Psoas muscle (tissue), 8 donors: ENCODE data around the gene LAMA4. TPM values are rescaled to one million over a fixed set of nuclear protein-coding genes. Genes with fewer than 3 reads are reported as not detected.

Source experiments
- ATAC-seq, 4 donors: fragments of 200-7000 bp; cut with Tn5 transposase; one replicate each; pipeline ENCODE4 v1.9.1; 2020; ENCODE audit warnings: moderate library complexity in 3 of 4, mild to moderate bottlenecking in 2 of 4
- DNase-seq, 2 donors: peaks; one replicate each; pipeline ENCODE4 v3.0.0-alpha.2; 2020
- H3K27ac ChIP-seq: fragments of 200-600 bp; one replicate; pipeline ENCODE4 v1.8.0; 2022
- H3K27me3 ChIP-seq, 3 donors: fragments of 200-600 bp in 1 of 3; one replicate each; pipeline versions ENCODE4 v1.6.1 to v1.8.0; 2013 to 2022; ENCODE audit warnings: low read length in 2 of 3, mild to moderate bottlenecking in 2 of 3, moderate library complexity in 1 of 3; ENCODE audit not compliant: insufficient read depth in 3 of 3
- H3K36me3 ChIP-seq, 2 donors: fragments of 200-600 bp in 1 of 2; one replicate each; pipeline versions ENCODE4 v1.6.1 to v1.8.0; 2013 to 2022; ENCODE audit warnings: low read depth in 1 of 2, mild to moderate bottlenecking in 1 of 2, moderate library complexity in 1 of 2; ENCODE audit not compliant: insufficient read depth in 1 of 2
- H3K4me1 ChIP-seq: fragments of 200-600 bp; one replicate; pipeline ENCODE4 v1.8.0; 2022
- H3K4me3 ChIP-seq: fragments of 200-600 bp; one replicate; pipeline ENCODE4 v1.8.0; 2022; ENCODE audit warnings: mild to moderate bottlenecking
- H3K9me3 ChIP-seq: fragments of 200-600 bp; one replicate; pipeline ENCODE4 v1.8.0; 2022
- WGBS, 3 donors: extraction: QIAGEN DNeasy Blood & Tissue Kit; methylation state at CpG; one replicate each; pipeline versions ENCODE4 v1.1.6 to v1.1.7; 2013; 5-methylcytosine and 5-hydroxymethylcytosine counted together
- intact Hi-C, 2 donors: fragments of 100-400 bp; cut with DNase I; formaldehyde crosslinking; loops; one replicate each; pipeline versions ENCODE4 v1.11.0 to v1.14.2; 2022
- polyA plus RNA-seq, 3 donors: library from polyadenylated mRNA; stranded (reverse); fragments of 200-250 nt; gene quantifications; one replicate each; pipeline ENCODE4 v1.2.3, GENCODE V29; 2013
- total RNA-seq, 4 donors: library from RNA; stranded (reverse); fragmentation: NEBNext Ultra II Directional in 2 of 4; extraction: Animal tissue kit (Norgen Biotek cat#: 25700) in 2 of 4; gene quantifications; one replicate each; pipeline versions ENCODE4 v1.2.1 to v1.2.4, GENCODE V29; 2021 to 2023
- TF ChIP-seq, protein P1 (sequence below): fragments of 200-600 bp; IDR thresholded peaks from one replicate; pipeline ENCODE4 v1.8.0; 2022; ENCODE audit warnings: antibody characterized with exemption
- donor health status: healthy with polysubstance abuse.
- donor health status: DM: no; HTN: no; CAD: no; lungs with moderate emphysema.
- donor health status: Bipolar disorder and iron deficiency.
- donor health status: healthy.
- donor health status: DM: yes; HTN: yes; CAD: no.
- donor health status: DM: no; HTN: no; CAD: no.
- donor health status: DM: no; HTN: no; CAD: no.
- donor health status: DM: yes; HTN: yes; CAD: no.

The LAMA4 gene
- total and polyA plus RNA-seq, 7 donors, result 3.0 to 15.8 (median 5.3) TPM

DNA sequence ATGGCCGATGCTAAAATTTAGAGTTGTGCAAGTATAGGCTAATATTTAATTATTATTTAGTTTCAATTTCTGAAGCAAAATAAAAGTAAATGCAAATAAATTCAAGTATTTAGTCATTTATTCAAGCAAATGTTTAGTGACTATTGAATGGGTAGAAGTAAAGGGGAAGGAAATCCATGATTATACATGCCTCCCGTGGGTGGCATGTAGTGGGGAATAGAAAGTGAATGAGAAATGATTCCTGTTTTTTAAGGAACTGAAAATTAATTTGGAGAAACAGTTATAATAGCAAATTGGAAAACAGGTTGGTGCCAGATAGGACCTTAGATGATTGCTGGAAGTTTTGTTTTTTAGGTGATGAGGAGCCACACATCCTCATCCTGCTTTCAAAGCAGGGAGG, 131.6 kb downstream of the LAMA4 start:
- no peak for DNase-seq
- 76 to 83% (median 77%) methylated on average over 2 of the region's 2 CpGs for WGBS, 3 donors
- ATAC-seq, result no peak
- intact Hi-C loops, result no loop called here
- Histone ChIP-seq H3K4me1 (no peaks in the 10 kb centered on the region), H3K36me3 (peaks cover 0 to 30% of the 10 kb centered on the region in 2 donors), H3K9me3 (no peaks in the 10 kb centered on the region), H3K27me3 (no peaks in the 10 kb centered on the region), H3K27ac (no peak overlapping the region), H3K4me3 (no peak overlapping the region)
- TF ChIP-seq, protein P1, sequence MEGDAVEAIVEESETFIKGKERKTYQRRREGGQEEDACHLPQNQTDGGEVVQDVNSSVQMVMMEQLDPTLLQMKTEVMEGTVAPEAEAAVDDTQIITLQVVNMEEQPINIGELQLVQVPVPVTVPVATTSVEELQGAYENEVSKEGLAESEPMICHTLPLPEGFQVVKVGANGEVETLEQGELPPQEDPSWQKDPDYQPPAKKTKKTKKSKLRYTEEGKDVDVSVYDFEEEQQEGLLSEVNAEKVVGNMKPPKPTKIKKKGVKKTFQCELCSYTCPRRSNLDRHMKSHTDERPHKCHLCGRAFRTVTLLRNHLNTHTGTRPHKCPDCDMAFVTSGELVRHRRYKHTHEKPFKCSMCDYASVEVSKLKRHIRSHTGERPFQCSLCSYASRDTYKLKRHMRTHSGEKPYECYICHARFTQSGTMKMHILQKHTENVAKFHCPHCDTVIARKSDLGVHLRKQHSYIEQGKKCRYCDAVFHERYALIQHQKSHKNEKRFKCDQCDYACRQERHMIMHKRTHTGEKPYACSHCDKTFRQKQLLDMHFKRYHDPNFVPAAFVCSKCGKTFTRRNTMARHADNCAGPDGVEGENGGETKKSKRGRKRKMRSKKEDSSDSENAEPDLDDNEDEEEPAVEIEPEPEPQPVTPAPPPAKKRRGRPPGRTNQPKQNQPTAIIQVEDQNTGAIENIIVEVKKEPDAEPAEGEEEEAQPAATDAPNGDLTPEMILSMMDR, result no peak

DNA sequence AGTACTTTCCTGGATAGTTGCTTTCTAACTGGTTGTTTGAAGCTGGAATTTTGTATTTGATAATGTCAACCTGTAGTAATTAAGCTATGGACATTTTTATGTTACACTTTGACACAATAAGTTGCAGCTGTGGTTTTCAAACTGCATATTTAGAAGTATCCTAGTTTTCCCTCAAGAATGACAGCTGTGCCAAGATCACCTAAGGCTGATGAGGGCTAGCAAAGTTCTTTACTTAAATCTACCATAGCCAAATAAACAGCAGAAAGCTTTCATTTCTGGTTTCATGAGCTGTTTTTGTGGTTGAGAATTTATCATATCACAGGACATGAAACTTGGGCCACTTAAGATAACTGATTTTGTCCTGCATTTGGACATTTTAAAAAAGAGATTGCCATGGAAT, 136.3 kb downstream of the LAMA4 start:
- Histone ChIP-seq H3K9me3 (no peaks in the 10 kb centered on the region), H3K4me3 (no peak overlapping the region), H3K27me3 (no peaks in the 10 kb centered on the region), H3K36me3 (peaks cover 0 to 25% of the 10 kb centered on the region in 2 donors), H3K27ac (no peak overlapping the region), H3K4me1 (no peaks in the 10 kb centered on the region)
- TF ChIP-seq, protein P1, result no peak
- intact Hi-C loops, result no loop called here
- DNase-seq (no peak), ATAC-seq (no peak)

DNA sequence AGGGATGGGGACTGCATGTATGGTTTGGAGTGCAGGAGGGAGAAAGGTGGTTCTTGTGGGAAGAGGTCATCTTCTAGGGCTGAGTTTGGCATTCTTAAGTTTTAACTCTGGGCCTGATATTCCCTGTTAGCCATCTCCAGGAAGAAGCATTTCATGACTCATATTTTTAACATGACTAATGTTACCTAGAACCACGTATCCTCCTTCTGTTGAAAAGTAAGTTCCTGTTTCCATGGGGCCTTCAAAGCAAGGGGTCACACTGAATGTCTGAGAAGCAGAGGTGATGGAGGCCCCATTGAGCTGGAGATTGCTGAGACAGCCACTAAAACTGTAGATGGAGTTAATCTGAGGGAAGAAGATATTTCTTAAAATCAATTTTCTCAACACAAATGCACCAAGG, 136.8 kb downstream of the LAMA4 start:
- intact Hi-C loops, result no loop called here
- H3K27ac ChIP-seq, result no peak overlapping the region
- no peaks in the 10 kb centered on the region for H3K27me3 ChIP-seq
- peaks cover 0 to 25% of the 10 kb centered on the region in 2 donors for H3K36me3 ChIP-seq
- 80 to 88% (median 82%) methylated on average over 1 of the region's 1 CpG for WGBS, 3 donors
- no peak for ATAC-seq
- TF ChIP-seq, protein P1, result no peak
- DNase-seq, result no peak
- no peaks in the 10 kb centered on the region for H3K9me3 ChIP-seq
- no peak overlapping the region for H3K4me3 ChIP-seq
- no peaks in the 10 kb centered on the region for H3K4me1 ChIP-seq

DNA sequence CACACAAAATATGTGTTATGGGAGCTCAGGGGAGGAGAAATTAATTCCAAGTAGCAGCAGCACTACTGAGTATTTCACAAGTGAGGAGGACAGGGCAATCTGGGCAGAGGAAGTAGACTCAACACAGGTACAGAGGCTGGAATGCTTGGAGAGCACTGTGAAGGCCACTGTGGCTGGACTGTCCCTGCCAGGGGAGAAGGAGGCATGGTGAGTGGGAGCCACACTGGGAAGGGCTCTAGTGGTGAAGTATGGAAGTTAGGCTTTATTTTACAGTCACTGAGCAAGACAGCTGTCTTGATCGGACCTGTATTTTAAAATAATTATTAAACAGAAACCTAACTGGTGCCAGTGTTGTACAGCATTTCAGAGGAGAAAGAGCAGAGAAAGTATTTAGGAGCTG, 138.1 kb downstream of the LAMA4 start:
- Histone ChIP-seq H3K27ac (no peak overlapping the region), H3K9me3 (no peaks in the 10 kb centered on the region), H3K4me3 (no peak overlapping the region), H3K36me3 (peaks cover 0 to 25% of the 10 kb centered on the region in 2 donors), H3K27me3 (no peaks in the 10 kb centered on the region), H3K4me1 (no peaks in the 10 kb centered on the region)
- DNase-seq, result no peak
- intact Hi-C loops, result no loop called here
- TF ChIP-seq, protein P1, result no peak
- no peak for ATAC-seq
- 81 to 88% (median 84%) methylated on average over 1 of the region's 1 CpG for whole genome bisulfite sequencing, 3 donors

DNA sequence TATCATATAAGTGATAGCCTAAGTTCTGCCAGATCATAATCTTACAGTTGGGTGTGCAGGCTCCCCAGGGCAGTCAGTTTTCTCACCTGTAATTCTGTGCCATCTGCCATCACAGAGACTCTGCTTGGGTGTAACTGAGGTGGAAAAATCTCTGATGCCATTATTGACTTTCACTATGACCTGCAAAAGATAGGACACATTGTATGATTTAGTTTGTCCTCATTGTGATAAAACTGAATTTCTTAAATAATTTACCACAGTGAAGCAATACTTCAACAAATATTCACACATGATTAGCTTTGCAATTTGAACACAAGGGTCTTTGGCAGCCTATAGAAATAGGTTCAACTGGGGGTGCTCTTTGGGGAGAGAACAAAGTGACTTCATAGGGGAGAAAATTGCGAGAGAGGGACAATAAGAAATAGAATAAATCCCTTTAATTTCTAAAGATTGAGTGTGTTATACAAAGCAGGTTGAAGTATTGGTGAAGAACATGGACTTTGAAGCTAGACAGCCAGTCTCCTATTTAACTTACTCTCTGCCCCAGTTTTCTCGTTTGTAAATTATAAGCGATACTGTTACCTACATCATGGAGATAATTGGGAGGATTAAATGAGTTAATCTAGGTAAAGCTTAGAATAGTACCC, 139.7 kb downstream of the LAMA4 start:
- no peaks in the 10 kb centered on the region for H3K9me3 ChIP-seq
- H3K27ac ChIP-seq, result no peak overlapping the region
- H3K36me3 ChIP-seq, result peaks cover 0 to 14% of the 10 kb centered on the region in 2 donors
- no peak for DNase-seq
- TF ChIP-seq, protein P1, result no peak
- H3K4me3 ChIP-seq, result no peak overlapping the region
- H3K27me3 ChIP-seq, result no peaks in the 10 kb centered on the region
- WGBS, 3 donors, result 96 to 98% (median 97%) methylated on average over 3 of the region's 3 CpGs
- no peak for ATAC-seq
- no peaks in the 10 kb centered on the region for H3K4me1 ChIP-seq
- intact Hi-C loops, result no loop called here
